GM18520 (cell line): ENCODE measurements around the gene CLASRP.
A peak's percentile ranks its signal among the peaks of the same experiment; 100 is the strongest.

ENCODE experiments used
- ATAC-seq: cut with Tn5 transposase; IDR thresholded peaks from one replicate; pipeline ENCODE4 v1.9.1; 2021; ENCODE audit not compliant: unreplicated experiment

The CLASRP gene

GRCh38 chr19:45058622-45059159 lies 19.8 kb downstream of the CLASRP start:
- ATAC-seq: no peak

- no peak for ATAC-seq
These were observed 20.6 kb downstream of the CLASRP start for GRCh38 chr19:45059258-45059965.

GRCh38 chr19:45061965-45062364 lies 23.1 kb downstream of the CLASRP start:
- ATAC-seq: no peak

- no peak for ATAC-seq
These were observed 25.3 kb downstream of the CLASRP start for GRCh38 chr19:45063851-45064801.

- ATAC-seq: no peak
These were observed 28.2 kb downstream of the CLASRP start for GRCh38 chr19:45066921-45067661.

- ATAC-seq: no peak
These were observed 29.2 kb downstream of the CLASRP start for GRCh38 chr19:45068041-45068440.

- no peak for ATAC-seq
These were observed 30.2 kb downstream of the CLASRP start for GRCh38 chr19:45069056-45069455.

GRCh38 chr19:45070214-45070613 lies 31.4 kb downstream of the CLASRP start:
- no peak for ATAC-seq

GRCh38 chr19:45070861-45071544 lies 32.2 kb downstream of the CLASRP start:
- ATAC-seq: no peak

GRCh38 chr19:45071545-45071938 lies 32.7 kb downstream of the CLASRP start:
- ATAC-seq: no peak

- ATAC-seq: no peak
These were observed 33.3 kb downstream of the CLASRP start for GRCh38 chr19:45071969-45072790.

GRCh38 chr19:45074744-45075300 lies 36.0 kb downstream of the CLASRP start:
- no peak for ATAC-seq

GRCh38 chr19:45075301-45076028 lies 36.6 kb downstream of the CLASRP start:
- ATAC-seq: peak; percentile 53

- ATAC-seq: peak; percentile 40
These were observed 37.4 kb downstream of the CLASRP start, which contains the start of gene ZNF296 for GRCh38 chr19:45076029-45076850. Gene ZNF296 (minus strand): TSS chr19:45076478. CDS start chr19:45076373, 105 bp downstream.

- no peak for ATAC-seq
These were observed 38.2 kb downstream of the CLASRP start for GRCh38 chr19:45076851-45077730.

- ATAC-seq: no peak
These were observed 39.7 kb downstream of the CLASRP start for GRCh38 chr19:45078390-45079062.
